SK-N-SH (cell line): ENCODE data around the gene MYO18B. TPM values are rescaled to one million over a fixed set of nuclear protein-coding genes. Genes with fewer than 3 reads are reported as not detected.

ENCODE experiments used
- CTCF ChIA-PET: fragments of 300-600, 350-600 bp; formaldehyde crosslinking; extraction: SDS; loops from one replicate; lab custom pipeline; 2021; lab: Yijun Ruan, JAX
- POLR2A ChIA-PET: fragments of 350-600 bp; sonication (Branson Sonifier 250); formaldehyde crosslinking; extraction: SDS; loops from one replicate; lab custom pipeline; 2020; ENCODE audit warnings: antibody characterized with exemption, inconsistent platforms; lab: Yijun Ruan, JAX
- DNase-seq: peaks from one replicate; pipeline ENCODE4 v3.0.0; 2012
- H2AFZ ChIP-seq: fragments of 200-600 bp; sonication (generic); 2 replicates; pipeline ENCODE4 v1.8.1; 2016; ENCODE audit warnings: antibody characterized with exemption, mild to moderate bottlenecking, low read depth
- H3F3A ChIP-seq: fragments of 200-600 bp; sonication (generic); replicated peaks from 2 replicates; pipeline ENCODE3; 2016; ENCODE audit warnings: antibody characterized with exemption, mild to moderate bottlenecking; ENCODE audit not compliant: insufficient read depth
- H3K27ac ChIP-seq, 2 experiments: fragments of 200-500 bp in 1 of 2; fragments of 200-600 bp in 1 of 2; sonication (Bioruptor generic) in 1 of 2; sonication (generic), shearing (Covaris generic) in 1 of 2; 2 replicates each; pipeline versions ENCODE4 v1.5.1 to v1.6.1; 2014 to 2016; ENCODE audit warnings: low read depth in 2 of 2, inconsistent platforms in 1 of 2, low read length in 1 of 2, mild to moderate bottlenecking in 1 of 2, mixed read lengths in 1 of 2
- H3K27me3 ChIP-seq: fragments of 200-600 bp; sonication (generic), shearing (Covaris generic); 2 replicates; pipeline ENCODE4 v1.6.1; 2016; ENCODE audit warnings: mixed run types; ENCODE audit not compliant: insufficient read depth
- H3K36me3 ChIP-seq, 2 experiments: fragments of 200-500 bp in 1 of 2; fragments of 200-600 bp in 1 of 2; sonication (Bioruptor generic) in 1 of 2; sonication (generic) in 1 of 2; replicated peaks in 1 of 2; 2 replicates each; pipeline versions ENCODE3 to v1.5.1; 2014 to 2016; ENCODE audit warnings: low read length in 1 of 2, mild to moderate bottlenecking in 1 of 2; ENCODE audit not compliant: insufficient read depth in 2 of 2, control insufficient read depth in 1 of 2
- H3K4me1 ChIP-seq, 2 experiments: fragments of 200-500 bp in 1 of 2; fragments of 200-600 bp in 1 of 2; sonication (Bioruptor generic) in 1 of 2; sonication (generic), shearing (Covaris generic) in 1 of 2; 2 replicates each; pipeline versions ENCODE4 v1.5.1 to v1.6.1; 2014 to 2016; ENCODE audit warnings: low read depth in 1 of 2, low read length in 1 of 2, mixed run types in 1 of 2; ENCODE audit not compliant: insufficient read depth in 2 of 2, control insufficient read depth in 1 of 2
- H3K4me2 ChIP-seq: fragments of 200-600 bp; sonication (generic), shearing (Covaris generic); 2 replicates; pipeline ENCODE4 v1.6.1; 2017; ENCODE audit warnings: mixed run types
- H3K4me3 ChIP-seq, 2 experiments: fragments of 200-500 bp in 1 of 2; fragments of 200-600 bp in 1 of 2; sonication (Bioruptor generic) in 1 of 2; sonication (generic), shearing (Covaris generic) in 1 of 2; 2 replicates each; pipeline versions ENCODE4 v1.5.1 to v1.8.1; 2014 to 2016; ENCODE audit warnings: low read depth in 2 of 2, inconsistent platforms in 1 of 2, low read length in 1 of 2, mild to moderate bottlenecking in 1 of 2, mixed read lengths in 1 of 2, moderate library complexity in 1 of 2
- H3K79me2 ChIP-seq: fragments of 200-600 bp; sonication (generic); 2 replicates; pipeline ENCODE4 v1.8.1; 2017; ENCODE audit warnings: mild to moderate bottlenecking; ENCODE audit not compliant: insufficient read depth
- H3K9ac ChIP-seq: fragments of 200-600 bp; sonication (generic); 2 replicates; pipeline ENCODE4 v1.6.1; 2017; ENCODE audit warnings: mixed run types
- H3K9me2 ChIP-seq: fragments of 200-600 bp; sonication (generic); 2 replicates; pipeline ENCODE4 v1.6.1; 2017; ENCODE audit warnings: mixed run types
- H3K9me3 ChIP-seq: fragments of 200-600 bp; sonication (generic); 2 replicates; pipeline ENCODE4 v1.6.1; 2017; ENCODE audit warnings: mixed run types, mild to moderate bottlenecking, moderate library complexity
- H4K20me1 ChIP-seq: fragments of 200-600 bp; sonication (generic); 2 replicates; pipeline ENCODE4 v1.6.1; 2017; ENCODE audit warnings: mild to moderate bottlenecking, mixed run types; ENCODE audit not compliant: insufficient read depth
- CHD2 ChIP-seq: fragments of 150-350 bp; IDR thresholded peaks from 2 replicates; pipeline ENCODE4 v1.6.1; 2018; ENCODE audit warnings: low read length; ENCODE audit not compliant: partially characterized antibody
- FOXJ3 ChIP-seq: sonication (generic); formaldehyde crosslinking; IDR thresholded peaks from 2 replicates; pipeline ENCODE4 v1.5.1; 2020; ENCODE audit warnings: mild to moderate bottlenecking, missing genetic modification reagents
- GABPA ChIP-seq: IDR thresholded peaks from 2 replicates; pipeline ENCODE4 v1.4.0; 2012; ENCODE audit warnings: low read depth, mild to moderate bottlenecking
- MEF2A ChIP-seq: IDR thresholded peaks from 2 replicates; pipeline ENCODE4 v1.4.0; 2012; ENCODE audit warnings: low read depth, borderline replicate concordance
- RAD21 ChIP-seq: IDR thresholded peaks from 2 replicates; pipeline ENCODE4 v1.6.1; 2012; ENCODE audit warnings: mild to moderate bottlenecking, low read length
- RCOR1 ChIP-seq: fragments of 150-350 bp; IDR thresholded peaks from 2 replicates; pipeline ENCODE4 v1.6.1; 2017; ENCODE audit warnings: antibody characterized with exemption, low read length
- RXRA ChIP-seq: IDR thresholded peaks from 2 replicates; pipeline ENCODE4 v1.4.0; 2012; ENCODE audit warnings: low read depth, mild to moderate bottlenecking, borderline replicate concordance
- TAF1 ChIP-seq: IDR thresholded peaks from 2 replicates; pipeline ENCODE4 v1.6.1; 2012; ENCODE audit warnings: low read depth, mild to moderate bottlenecking, low read length, moderate library complexity, borderline replicate concordance
- TEAD4 ChIP-seq: IDR thresholded peaks from 2 replicates; pipeline ENCODE4 v1.4.0; 2012; ENCODE audit warnings: mild to moderate bottlenecking, borderline replicate concordance; ENCODE audit not compliant: insufficient read depth
- YY1 ChIP-seq: IDR thresholded peaks from 2 replicates; pipeline ENCODE4 v1.4.0; 2012; ENCODE audit warnings: low read depth, mild to moderate bottlenecking
- WGBS: methylation state at CpG from one replicate; pipeline ENCODE4 v1.1.6; 2017; ENCODE audit warnings: low lambda C conversion rate; 5-methylcytosine and 5-hydroxymethylcytosine counted together
- polyA plus RNA-seq, 3 experiments: library from polyadenylated mRNA; depleted of rRNA; stranded (reverse); fragments of >200 nt; gene quantifications; 2 replicates each; pipeline ENCODE4 v1.2.3, GENCODE V29; 2012
- TF ChIP-seq, protein P1 (sequence below): IDR thresholded peaks from 2 replicates; pipeline ENCODE4 v1.4.0; 2012; ENCODE audit warnings: low read depth
- TF ChIP-seq, protein P2 (sequence below): IDR thresholded peaks from 2 replicates; pipeline ENCODE4; 2012
- TF ChIP-seq, protein P3 (sequence below): IDR thresholded peaks from 2 replicates; pipeline ENCODE4 v1.4.0; 2012; ENCODE audit warnings: low read depth, borderline replicate concordance
- TF ChIP-seq, protein P4 (sequence below): fragments of 150-350 bp; IDR thresholded peaks from 2 replicates; pipeline ENCODE4 v1.6.1; 2016; ENCODE audit warnings: mild to moderate bottlenecking, low read depth, low read length
- TF ChIP-seq, protein P5 (sequence below): IDR thresholded peaks from 2 replicates; pipeline ENCODE4 v1.4.0; 2012; ENCODE audit warnings: low read depth, borderline replicate concordance
- TF ChIP-seq, protein P6 (sequence below): IDR thresholded peaks from 2 replicates; pipeline ENCODE4 v1.6.1; 2012; ENCODE audit warnings: mild to moderate bottlenecking, low read depth, low read length, moderate library complexity
- TF ChIP-seq, protein P7 (sequence below): fragments of 150-350 bp; IDR thresholded peaks from 2 replicates; pipeline ENCODE4 v1.6.1; 2017; ENCODE audit warnings: antibody characterized with exemption, low read length, low read depth, borderline replicate concordance

MYO18B gene
- polyA plus RNA-seq, 1 of the 3 experiments (the other 2 are of a cell fraction): 0.05 TPM

DNA sequence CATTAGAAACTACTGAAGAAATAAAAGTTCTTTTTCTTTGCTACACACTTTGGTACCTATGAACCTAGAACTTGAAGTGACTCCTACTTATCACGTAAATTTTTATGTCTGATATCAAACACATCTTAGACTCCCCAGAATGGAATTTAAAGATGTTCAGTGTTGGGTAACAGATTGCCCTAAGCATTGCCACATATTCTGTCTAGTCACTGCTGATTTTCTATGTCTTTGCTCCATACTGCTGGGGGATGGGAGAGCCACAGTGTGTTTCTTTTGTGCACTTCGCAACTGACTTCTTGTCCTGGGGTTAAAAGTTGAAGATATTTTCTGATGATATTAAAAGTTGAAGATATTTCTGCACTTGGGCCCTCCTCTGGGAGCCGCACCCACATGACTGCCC is 19.4 kb upstream of the MYO18B start (continued):
- TF ChIP-seq, protein P1, sequence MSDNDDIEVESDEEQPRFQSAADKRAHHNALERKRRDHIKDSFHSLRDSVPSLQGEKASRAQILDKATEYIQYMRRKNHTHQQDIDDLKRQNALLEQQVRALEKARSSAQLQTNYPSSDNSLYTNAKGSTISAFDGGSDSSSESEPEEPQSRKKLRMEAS: no peak

DNA sequence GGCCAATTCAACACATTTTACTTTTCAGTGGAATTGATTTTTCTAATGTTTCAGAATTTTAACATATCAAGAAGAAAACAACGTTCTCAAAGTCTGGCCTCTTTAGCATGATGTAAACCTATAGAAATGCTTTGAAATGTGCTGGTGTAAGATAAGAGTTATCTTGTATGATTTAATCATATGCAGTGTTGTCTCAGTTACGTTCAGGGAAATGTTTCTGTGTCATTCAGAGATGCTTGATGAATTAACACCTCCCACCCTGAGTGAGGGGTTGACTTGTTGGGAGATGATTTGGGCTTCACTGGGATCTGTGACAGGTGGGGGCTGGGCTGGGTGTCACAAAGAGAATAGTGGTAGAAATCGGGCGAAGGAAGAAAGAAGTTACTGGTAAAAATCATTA is 15.7 kb upstream of the MYO18B start:
- Histone ChIP-seq H3K4me2 (no peak overlapping the region), H3K27me3 (no peaks in the 10 kb centered on the region), H3K9ac (no peak overlapping the region), H4K20me1 (no peaks in the 10 kb centered on the region), H3F3A (no peaks in the 10 kb centered on the region)
- TF ChIP-seq RXRA (no peak), RCOR1 (no peak), CHD2 (no peak), RAD21 (no peak), TAF1 (no peak), FOXJ3 (no peak), MEF2A (no peak), YY1 (no peak), TEAD4 (no peak), GABPA (no peak)
- TF ChIP-seq, protein P2, sequence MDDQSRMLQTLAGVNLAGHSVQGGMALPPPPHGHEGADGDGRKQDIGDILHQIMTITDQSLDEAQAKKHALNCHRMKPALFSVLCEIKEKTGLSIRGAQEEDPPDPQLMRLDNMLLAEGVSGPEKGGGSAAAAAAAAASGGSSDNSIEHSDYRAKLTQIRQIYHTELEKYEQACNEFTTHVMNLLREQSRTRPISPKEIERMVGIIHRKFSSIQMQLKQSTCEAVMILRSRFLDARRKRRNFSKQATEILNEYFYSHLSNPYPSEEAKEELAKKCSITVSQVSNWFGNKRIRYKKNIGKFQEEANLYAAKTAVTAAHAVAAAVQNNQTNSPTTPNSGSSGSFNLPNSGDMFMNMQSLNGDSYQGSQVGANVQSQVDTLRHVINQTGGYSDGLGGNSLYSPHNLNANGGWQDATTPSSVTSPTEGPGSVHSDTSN: no peak
- TF ChIP-seq, protein P3, sequence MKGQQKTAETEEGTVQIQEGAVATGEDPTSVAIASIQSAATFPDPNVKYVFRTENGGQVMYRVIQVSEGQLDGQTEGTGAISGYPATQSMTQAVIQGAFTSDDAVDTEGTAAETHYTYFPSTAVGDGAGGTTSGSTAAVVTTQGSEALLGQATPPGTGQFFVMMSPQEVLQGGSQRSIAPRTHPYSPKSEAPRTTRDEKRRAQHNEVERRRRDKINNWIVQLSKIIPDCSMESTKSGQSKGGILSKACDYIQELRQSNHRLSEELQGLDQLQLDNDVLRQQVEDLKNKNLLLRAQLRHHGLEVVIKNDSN: no peak
- TF ChIP-seq, protein P4, sequence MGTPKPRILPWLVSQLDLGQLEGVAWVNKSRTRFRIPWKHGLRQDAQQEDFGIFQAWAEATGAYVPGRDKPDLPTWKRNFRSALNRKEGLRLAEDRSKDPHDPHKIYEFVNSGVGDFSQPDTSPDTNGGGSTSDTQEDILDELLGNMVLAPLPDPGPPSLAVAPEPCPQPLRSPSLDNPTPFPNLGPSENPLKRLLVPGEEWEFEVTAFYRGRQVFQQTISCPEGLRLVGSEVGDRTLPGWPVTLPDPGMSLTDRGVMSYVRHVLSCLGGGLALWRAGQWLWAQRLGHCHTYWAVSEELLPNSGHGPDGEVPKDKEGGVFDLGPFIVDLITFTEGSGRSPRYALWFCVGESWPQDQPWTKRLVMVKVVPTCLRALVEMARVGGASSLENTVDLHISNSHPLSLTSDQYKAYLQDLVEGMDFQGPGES: no peak
- TF ChIP-seq, protein P1: no peak
- TF ChIP-seq, protein P5, sequence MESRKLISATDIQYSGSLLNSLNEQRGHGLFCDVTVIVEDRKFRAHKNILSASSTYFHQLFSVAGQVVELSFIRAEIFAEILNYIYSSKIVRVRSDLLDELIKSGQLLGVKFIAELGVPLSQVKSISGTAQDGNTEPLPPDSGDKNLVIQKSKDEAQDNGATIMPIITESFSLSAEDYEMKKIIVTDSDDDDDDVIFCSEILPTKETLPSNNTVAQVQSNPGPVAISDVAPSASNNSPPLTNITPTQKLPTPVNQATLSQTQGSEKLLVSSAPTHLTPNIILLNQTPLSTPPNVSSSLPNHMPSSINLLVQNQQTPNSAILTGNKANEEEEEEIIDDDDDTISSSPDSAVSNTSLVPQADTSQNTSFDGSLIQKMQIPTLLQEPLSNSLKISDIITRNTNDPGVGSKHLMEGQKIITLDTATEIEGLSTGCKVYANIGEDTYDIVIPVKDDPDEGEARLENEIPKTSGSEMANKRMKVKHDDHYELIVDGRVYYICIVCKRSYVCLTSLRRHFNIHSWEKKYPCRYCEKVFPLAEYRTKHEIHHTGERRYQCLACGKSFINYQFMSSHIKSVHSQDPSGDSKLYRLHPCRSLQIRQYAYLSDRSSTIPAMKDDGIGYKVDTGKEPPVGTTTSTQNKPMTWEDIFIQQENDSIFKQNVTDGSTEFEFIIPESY: no peak
- TF ChIP-seq, protein P6, sequence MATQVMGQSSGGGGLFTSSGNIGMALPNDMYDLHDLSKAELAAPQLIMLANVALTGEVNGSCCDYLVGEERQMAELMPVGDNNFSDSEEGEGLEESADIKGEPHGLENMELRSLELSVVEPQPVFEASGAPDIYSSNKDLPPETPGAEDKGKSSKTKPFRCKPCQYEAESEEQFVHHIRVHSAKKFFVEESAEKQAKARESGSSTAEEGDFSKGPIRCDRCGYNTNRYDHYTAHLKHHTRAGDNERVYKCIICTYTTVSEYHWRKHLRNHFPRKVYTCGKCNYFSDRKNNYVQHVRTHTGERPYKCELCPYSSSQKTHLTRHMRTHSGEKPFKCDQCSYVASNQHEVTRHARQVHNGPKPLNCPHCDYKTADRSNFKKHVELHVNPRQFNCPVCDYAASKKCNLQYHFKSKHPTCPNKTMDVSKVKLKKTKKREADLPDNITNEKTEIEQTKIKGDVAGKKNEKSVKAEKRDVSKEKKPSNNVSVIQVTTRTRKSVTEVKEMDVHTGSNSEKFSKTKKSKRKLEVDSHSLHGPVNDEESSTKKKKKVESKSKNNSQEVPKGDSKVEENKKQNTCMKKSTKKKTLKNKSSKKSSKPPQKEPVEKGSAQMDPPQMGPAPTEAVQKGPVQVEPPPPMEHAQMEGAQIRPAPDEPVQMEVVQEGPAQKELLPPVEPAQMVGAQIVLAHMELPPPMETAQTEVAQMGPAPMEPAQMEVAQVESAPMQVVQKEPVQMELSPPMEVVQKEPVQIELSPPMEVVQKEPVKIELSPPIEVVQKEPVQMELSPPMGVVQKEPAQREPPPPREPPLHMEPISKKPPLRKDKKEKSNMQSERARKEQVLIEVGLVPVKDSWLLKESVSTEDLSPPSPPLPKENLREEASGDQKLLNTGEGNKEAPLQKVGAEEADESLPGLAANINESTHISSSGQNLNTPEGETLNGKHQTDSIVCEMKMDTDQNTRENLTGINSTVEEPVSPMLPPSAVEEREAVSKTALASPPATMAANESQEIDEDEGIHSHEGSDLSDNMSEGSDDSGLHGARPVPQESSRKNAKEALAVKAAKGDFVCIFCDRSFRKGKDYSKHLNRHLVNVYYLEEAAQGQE: no peak
- TF ChIP-seq, protein P7, sequence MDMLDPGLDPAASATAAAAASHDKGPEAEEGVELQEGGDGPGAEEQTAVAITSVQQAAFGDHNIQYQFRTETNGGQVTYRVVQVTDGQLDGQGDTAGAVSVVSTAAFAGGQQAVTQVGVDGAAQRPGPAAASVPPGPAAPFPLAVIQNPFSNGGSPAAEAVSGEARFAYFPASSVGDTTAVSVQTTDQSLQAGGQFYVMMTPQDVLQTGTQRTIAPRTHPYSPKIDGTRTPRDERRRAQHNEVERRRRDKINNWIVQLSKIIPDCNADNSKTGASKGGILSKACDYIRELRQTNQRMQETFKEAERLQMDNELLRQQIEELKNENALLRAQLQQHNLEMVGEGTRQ: no peak
- TF ChIP-seq, all 33 proteins: peak for 0
- Histone ChIP-seq H3K36me3 (peaks cover 0 to 12% of the 10 kb centered on the region in 2 experiments), H3K4me3 (no peak overlapping the region), H3K9me3 (no peaks in the 10 kb centered on the region), H3K4me1 (peaks cover 0 to 8% of the 10 kb centered on the region in 2 experiments; a peak in 1 of 4 replicates), H2AFZ (no peak overlapping the region), H3K27ac (no peak overlapping the region), H3K79me2 (no peaks in the 10 kb centered on the region), H3K9me2 (no peaks in the 10 kb centered on the region)
- CTCF ChIA-PET: interaction anchor here (1.0 kb wide), 2 partner anchors 40 to 47 kb away, joined by 3 to 7 read pairs; no protein-coding TSS in a partner anchor
- WGBS: 61% methylated on average over 4 of the region's 4 CpGs
- DNase-seq: no peak
- POLR2A ChIA-PET: interaction anchor here (1.4 kb wide), 1 partner anchor 43 kb away, joined by 4 read pairs; no protein-coding TSS in a partner anchor
